A549 (cell line): ENCODE measurements around the gene BCL7B.

Source experiments
- BHLHE40 ChIP-seq: IDR thresholded peaks from 2 replicates; pipeline ENCODE4 v1.6.1; 2012; ENCODE audit warnings: low read depth, low read length, inconsistent platforms
- CTCF ChIP-seq: fragments of >200 bp; sonication (Bioruptor Twin); formaldehyde crosslinking; IDR thresholded peaks from 3 replicates; pipeline ENCODE4 v1.5.1; 2016
- MYC ChIP-seq: IDR thresholded peaks from 2 replicates; pipeline ENCODE4 v1.6.1; 2012; ENCODE audit warnings: mild to moderate bottlenecking, inconsistent platforms, low read length, improper control_type of control experiment, borderline replicate concordance
- RNF2 ChIP-seq: fragments of 200-600 bp; sonication (generic); IDR thresholded peaks from 2 replicates; pipeline ENCODE4 v1.6.1; 2016; ENCODE audit warnings: low read depth, mild to moderate bottlenecking, antibody characterized with exemption, moderate library complexity, borderline replicate concordance

DNA sequence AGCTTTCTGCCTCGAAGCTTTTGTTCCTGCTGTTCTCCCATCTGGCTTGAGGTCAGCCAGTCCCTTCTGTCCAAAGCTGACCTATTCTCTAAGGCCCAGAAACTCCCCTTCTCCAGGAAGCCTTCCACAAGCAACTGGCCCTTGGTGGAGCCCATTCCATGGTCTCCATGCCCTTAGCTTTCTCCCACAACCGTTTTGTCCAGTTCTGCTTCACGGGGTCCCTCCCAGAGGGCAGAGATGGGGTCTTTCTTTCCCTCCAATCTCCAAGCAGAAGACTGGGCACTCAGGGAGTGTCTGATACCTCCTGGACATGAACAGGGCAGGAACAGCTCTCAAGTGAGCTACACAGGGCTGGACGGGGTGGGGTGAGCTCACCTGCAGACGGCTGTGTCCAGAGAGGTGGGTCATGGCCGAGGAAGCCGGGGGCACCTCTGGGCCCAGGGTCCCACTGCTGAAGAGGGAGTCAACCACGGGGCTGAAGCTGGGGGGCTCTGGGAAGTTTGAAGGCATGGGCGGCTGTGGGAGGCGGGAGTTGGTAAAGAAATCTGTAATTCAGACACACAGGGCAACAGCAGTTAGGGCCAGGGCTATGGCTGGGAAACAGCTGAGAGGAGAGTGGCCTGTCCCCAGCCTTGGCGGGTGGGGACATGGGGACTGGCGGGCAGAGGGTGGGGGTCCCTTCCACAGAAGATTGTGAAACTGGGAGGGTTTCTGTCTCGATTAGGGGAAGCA is 41.8 kb upstream of the BCL7B start:
- no peak for TF ChIP-seq CTCF
- TF ChIP-seq RNF2 = no peak
- no peak for TF ChIP-seq MYC
- no peak for TF ChIP-seq BHLHE40
